Peyer's patch (tissue), 4 donors: ENCODE results near the gene RAB37. TPM values are rescaled to one million over a fixed set of nuclear protein-coding genes. Genes with fewer than 3 reads are reported as not detected.

Experiments used
- DNase-seq, 3 donors: peaks; one replicate each; pipeline ENCODE4 v3.0.0-alpha.2; 2017 to 2019
- H3K27ac ChIP-seq, 4 donors: fragments of 200-600 bp; sonication (generic); one replicate each; pipeline ENCODE4 v1.5.1; 2016 to 2019
- H3K27me3 ChIP-seq, 2 donors: fragments of 200-600 bp; sonication (generic); one replicate each; pipeline ENCODE4 v1.5.1; 2019
- H3K36me3 ChIP-seq, 3 donors: fragments of 200-600 bp; sonication (generic); one replicate each; pipeline ENCODE4 v1.5.1; 2016 to 2019
- H3K4me1 ChIP-seq, 4 donors: fragments of 200-600 bp; sonication (generic); one replicate each; pipeline ENCODE4 v1.5.1; 2016 to 2019
- H3K4me3 ChIP-seq, 4 donors: fragments of 200-600 bp; sonication (generic); 1 replicate in 3 of 4; 2 replicates in 1 of 4; pipeline ENCODE4 v1.5.1; 2016 to 2019; ENCODE audit warnings: mild to moderate bottlenecking in 1 of 4
- H3K9me3 ChIP-seq, 4 donors: fragments of 200-600 bp; sonication (generic); one replicate each; pipeline ENCODE4 v1.5.1; 2016 to 2019; ENCODE audit warnings: mild to moderate bottlenecking in 1 of 4
- CTCF ChIP-seq, 6 experiments: fragments of 450-650 bp in 4 of 6; fragments of 200-600 bp in 2 of 6; sonication (generic) in 1 of 6; IDR thresholded peaks; one replicate each; pipeline ENCODE4 v1.5.1; 2017 to 2019; ENCODE audit warnings: antibody characterized with exemption in 6 of 6, mild to moderate bottlenecking in 3 of 6, moderate library complexity in 1 of 6
- POLR2A ChIP-seq, 2 donors: fragments of 450-650 bp; IDR thresholded peaks; one replicate each; pipeline ENCODE4 v1.5.1; 2017; ENCODE audit warnings: antibody characterized with exemption in 2 of 2, mild to moderate bottlenecking in 2 of 2, moderate library complexity in 2 of 2
- total RNA-seq, 4 donors: library from RNA; depleted of rRNA; stranded (reverse); fragments of >200 nt; gene quantifications; one replicate each; pipeline ENCODE4 v1.1.0, GENCODE V29; 2016

Gene RAB37
- total RNA-seq, result 10 to 100 TPM in 1 of 4 donors, 1 to 10 TPM in 3; 1.1 to 35.5 (median 4.4) TPM

- no peaks in the 10 kb centered on the region for H3K36me3 ChIP-seq
- peak within 1 kb of the TSS; percentile 39 to 82 (median 76) for H3K27ac ChIP-seq
- peak within 1 kb of the TSS; percentile 47 to 60 (median 50) for H3K4me3 ChIP-seq
- no peaks in the 10 kb centered on the region for H3K9me3 ChIP-seq
- H3K4me1 ChIP-seq, result peaks cover 3 to 32% (median 21%) of the 10 kb centered on the region in 4 donors
- peak; percentile 70 to 90 (median 88) for DNase-seq
- peaks cover 0 to 6% of the 10 kb centered on the region in 2 donors for H3K27me3 ChIP-seq
- TF ChIP-seq CTCF (IDR thresholded peaks at IDR 0.05) (peak; percentile 45 to 66 (median 54)), POLR2A (IDR thresholded peaks at IDR 0.05) (no peak)
Measured at GRCh38 chr17:74736513-74737298, at the start of gene RAB37. Gene RAB37, plus strand, starts transcription at chr17:74737256. Its CDS starts 17 bp downstream, at chr17:74737273.

DNA sequence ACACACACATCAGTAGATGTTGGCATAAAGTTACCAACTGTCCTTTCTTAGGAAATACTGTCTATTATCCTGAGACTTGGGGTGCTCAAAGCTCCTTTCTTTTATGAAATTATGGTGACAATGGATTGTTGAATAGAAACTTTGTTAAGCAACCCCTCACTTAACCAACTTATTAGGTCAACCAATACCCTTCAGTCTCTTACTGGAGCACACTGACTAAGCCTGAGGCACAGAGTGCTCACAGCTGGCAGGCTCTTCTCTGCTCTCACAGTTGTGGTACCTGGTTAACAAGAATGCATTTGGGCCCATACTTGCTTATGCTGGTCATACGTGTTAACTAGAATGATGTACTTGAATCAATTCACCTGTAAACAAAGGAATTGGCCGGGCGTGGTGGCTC, 49.2 kb upstream of the RAB37 start:
- Histone ChIP-seq H3K27ac (no peak overlapping the region), H3K9me3 (no peaks in the 10 kb centered on the region), H3K4me1 (peaks cover 0 to 6% (median 0%) of the 10 kb centered on the region in 4 donors), H3K4me3 (no peak overlapping the region), H3K27me3 (no peaks in the 10 kb centered on the region), H3K36me3 (no peaks in the 10 kb centered on the region)
- TF ChIP-seq POLR2A (IDR thresholded peaks at IDR 0.05) (no peak), CTCF (IDR thresholded peaks at IDR 0.05) (no peak)
- no peak for DNase-seq

- Histone ChIP-seq H3K4me1 (peaks cover 0 to 6% (median 0%) of the 10 kb centered on the region in 4 donors), H3K27ac (no peak overlapping the region), H3K36me3 (no peaks in the 10 kb centered on the region), H3K27me3 (no peaks in the 10 kb centered on the region), H3K4me3 (no peak overlapping the region), H3K9me3 (no peaks in the 10 kb centered on the region)
- peak in 1 of 3 donors; percentile 49 for DNase-seq
- TF ChIP-seq CTCF (IDR thresholded peaks at IDR 0.05) (no peak), POLR2A (IDR thresholded peaks at IDR 0.05) (no peak)
Measured at GRCh38 chr17:74690409-74690825, 46.6 kb upstream of the RAB37 start.

- TF ChIP-seq CTCF (IDR thresholded peaks at IDR 0.05) (no peak), POLR2A (IDR thresholded peaks at IDR 0.05) (no peak)
- DNase-seq, result no peak
- Histone ChIP-seq H3K4me1 (peaks cover 0 to 6% (median 0%) of the 10 kb centered on the region in 4 donors), H3K4me3 (no peak overlapping the region), H3K27ac (no peak overlapping the region), H3K9me3 (no peaks in the 10 kb centered on the region), H3K27me3 (no peaks in the 10 kb centered on the region), H3K36me3 (no peaks in the 10 kb centered on the region)
Measured at GRCh38 chr17:74691151-74691550, 45.9 kb upstream of the RAB37 start.

DNA sequence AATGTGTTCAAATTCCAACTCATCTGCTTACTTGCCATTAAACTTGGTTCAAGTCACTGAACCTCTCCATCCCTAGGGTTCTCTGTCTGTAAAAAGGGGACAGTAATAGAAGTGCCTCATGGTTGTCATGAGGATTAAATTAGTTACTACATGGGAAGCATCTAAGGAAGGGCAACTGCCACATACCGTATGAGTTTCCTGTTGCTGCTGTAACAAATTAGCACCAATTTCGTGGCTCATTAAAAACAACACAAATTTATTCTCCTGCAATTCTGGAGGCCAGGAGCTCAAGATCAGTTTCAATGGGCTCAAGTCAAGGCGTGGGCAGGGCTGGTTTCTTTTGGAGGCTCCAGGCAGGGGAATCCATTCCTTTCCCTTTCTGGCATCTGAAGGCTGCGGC, 43.0 kb upstream of the RAB37 start:
- DNase-seq, result no peak
- TF ChIP-seq POLR2A (IDR thresholded peaks at IDR 0.05), result no peak
- TF ChIP-seq CTCF (IDR thresholded peaks at IDR 0.05), result no peak
- Histone ChIP-seq H3K9me3 (no peaks in the 10 kb centered on the region), H3K27me3 (no peaks in the 10 kb centered on the region), H3K36me3 (no peaks in the 10 kb centered on the region), H3K4me1 (peaks cover 0 to 6% (median 0%) of the 10 kb centered on the region in 4 donors), H3K27ac (no peak overlapping the region), H3K4me3 (no peak overlapping the region)
